ENCODE measurements around the gene MSI2. TPM values are rescaled to one million over a fixed set of nuclear protein-coding genes. Genes with fewer than 3 reads are reported as not detected.

Gene MSI2
- total RNA-seq, 2 experiments from 2014 or later: 59.6 to 61.7 TPM

DNA sequence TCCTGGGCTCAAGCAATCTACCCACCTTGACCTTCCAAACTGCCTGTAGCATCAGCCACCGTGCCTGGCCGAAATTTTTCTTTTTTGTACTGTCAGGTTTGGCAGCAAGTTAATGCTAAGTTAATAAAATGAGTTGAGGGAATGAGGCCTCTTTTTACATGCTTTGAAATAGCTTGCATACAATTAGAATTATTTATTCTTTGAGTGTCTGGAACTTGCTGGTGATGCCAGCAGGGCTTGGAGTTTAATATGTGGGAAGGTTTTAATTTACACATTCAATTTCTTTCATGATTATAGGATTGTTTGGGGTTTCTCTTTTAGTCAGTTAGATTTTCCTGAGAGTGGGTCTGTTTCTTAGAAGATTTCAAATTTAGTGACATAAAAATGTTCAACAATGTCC lies 31.2 kb upstream of the MSI2 start:
- no peak overlapping the region for H3K4me3 Mint-ChIP-seq
- no peaks in the 10 kb centered on the region for H3K36me3 Mint-ChIP-seq (ENCODE audit: low read depth)
- no peaks in the 10 kb centered on the region for H3K4me1 Mint-ChIP-seq (ENCODE audit: low read depth)
- POLR2A ChIA-PET: no interaction called here
- intact Hi-C loops (cut with micrococcal nuclease): no loop called here
- no peak for TF ChIP-seq CTCF (IDR thresholded peaks at IDR 0.05)
- H3K27ac Mint-ChIP-seq: no peak overlapping the region
- ATAC-seq (no peak), DNase-seq (no peak)
- CTCF ChIA-PET: no interaction called here
- peaks cover 12% of the 10 kb centered on the region for H3K9me3 Mint-ChIP-seq
- H3K27me3 Mint-ChIP-seq: peaks cover 8% of the 10 kb centered on the region

DNA sequence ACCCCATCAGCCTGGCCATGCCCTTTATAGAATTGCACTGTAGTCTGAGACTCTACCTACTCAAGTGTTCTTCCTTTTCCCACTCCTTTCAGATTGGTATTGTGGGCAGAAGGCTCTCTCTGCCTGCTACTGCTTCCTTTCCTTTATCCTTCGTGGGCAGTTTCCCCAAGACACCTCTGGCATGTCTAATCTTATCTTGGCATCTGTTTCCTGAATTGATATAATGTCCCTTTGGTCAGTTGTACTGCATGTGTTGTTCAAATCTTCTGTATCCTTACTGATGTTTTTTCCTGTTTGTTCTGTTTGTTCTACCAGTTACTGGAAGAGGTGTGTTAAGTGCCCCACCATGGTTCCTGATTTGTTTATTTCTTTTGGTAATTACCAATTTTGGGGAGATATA lies 29.5 kb upstream of the MSI2 start:
- no peaks in the 10 kb centered on the region for H3K4me1 Mint-ChIP-seq (ENCODE audit: low read depth)
- H3K27ac Mint-ChIP-seq: no peak overlapping the region
- no peak for TF ChIP-seq CTCF (IDR thresholded peaks at IDR 0.05)
- intact Hi-C loops (cut with micrococcal nuclease): no loop called here
- CTCF ChIA-PET: interaction anchor here (1.0 to 6.0 kb wide), 3 partner anchors 16 to 557 kb away, joined by 3 to 31 read pairs (median 11); no protein-coding TSS in a partner anchor
- peaks cover 12% of the 10 kb centered on the region for H3K27me3 Mint-ChIP-seq
- peaks cover 7% of the 10 kb centered on the region for H3K9me3 Mint-ChIP-seq
- DNase-seq: no peak
- ATAC-seq: no peak
- H3K36me3 Mint-ChIP-seq (ENCODE audit: low read depth): no peaks in the 10 kb centered on the region
- no peak overlapping the region for H3K4me3 Mint-ChIP-seq
- POLR2A ChIA-PET: no interaction called here

- CTCF ChIA-PET: interaction anchor here (0.7 to 6.0 kb wide), 3 partner anchors 14 to 555 kb away, joined by 3 to 31 read pairs (median 11); no protein-coding TSS in a partner anchor
- DNase-seq (no peak), ATAC-seq (no peak)
- H3K4me3 Mint-ChIP-seq: no peak overlapping the region
- TF ChIP-seq CTCF (IDR thresholded peaks at IDR 0.05): no peak
- H3K27ac Mint-ChIP-seq: no peak overlapping the region
- no peaks in the 10 kb centered on the region for H3K36me3 Mint-ChIP-seq (ENCODE audit: low read depth)
- intact Hi-C loops (cut with micrococcal nuclease): no loop called here
- POLR2A ChIA-PET: interaction anchor here (1.2 kb wide), 1 partner anchor 9 kb away, joined by 3 read pairs; no protein-coding TSS in a partner anchor
- H3K9me3 Mint-ChIP-seq: no peaks in the 10 kb centered on the region
- H3K4me1 Mint-ChIP-seq (ENCODE audit: low read depth): no peaks in the 10 kb centered on the region
- H3K27me3 Mint-ChIP-seq: peaks cover 18% of the 10 kb centered on the region
Observed at GRCh38 chr17:57228911-57229310, 27.4 kb upstream of the MSI2 start.

GRCh38 chr17:57234061-57234738 lies 22.1 kb upstream of the MSI2 start:
- ChIA-PET CTCF (interaction anchor here (1.4 kb wide), 1 partner anchor 9 kb away, joined by 7 read pairs; no protein-coding TSS in a partner anchor), POLR2A (no interaction called here)
- peaks cover 10% of the 10 kb centered on the region for H3K27me3 Mint-ChIP-seq
- H3K36me3 Mint-ChIP-seq (ENCODE audit: low read depth): no peaks in the 10 kb centered on the region
- intact Hi-C loops (cut with micrococcal nuclease): no loop called here
- DNase-seq (no peak), ATAC-seq (no peak)
- no peak overlapping the region for H3K4me3 Mint-ChIP-seq
- no peak for TF ChIP-seq CTCF (IDR thresholded peaks at IDR 0.05)
- H3K9me3 Mint-ChIP-seq: no peaks in the 10 kb centered on the region
- H3K4me1 Mint-ChIP-seq (ENCODE audit: low read depth): no peaks in the 10 kb centered on the region
- H3K27ac Mint-ChIP-seq: no peak overlapping the region

DNA sequence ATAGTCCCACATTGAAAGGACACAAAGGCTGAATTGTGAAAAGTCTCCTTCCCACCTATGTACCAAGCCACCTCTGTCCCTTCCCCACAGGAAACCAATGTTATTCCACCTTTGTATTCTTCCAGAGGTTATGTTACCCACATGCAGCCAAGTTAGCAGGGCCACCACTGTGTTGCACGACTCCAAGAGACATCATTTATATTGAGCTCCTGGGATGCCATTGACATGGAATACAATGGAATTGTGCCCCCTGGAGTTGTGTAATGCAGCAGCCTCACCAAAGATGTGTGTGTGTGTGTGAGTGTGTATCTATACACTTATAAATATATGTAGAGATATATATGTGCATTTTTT lies 21.6 kb upstream of the MSI2 start:
- H3K36me3 Mint-ChIP-seq (ENCODE audit: low read depth): no peaks in the 10 kb centered on the region
- no peak for DNase-seq
- CTCF ChIA-PET: interaction anchor here (1.4 kb wide), 1 partner anchor 9 kb away, joined by 7 read pairs; no protein-coding TSS in a partner anchor
- no peak for ATAC-seq
- POLR2A ChIA-PET: no interaction called here
- H3K27ac Mint-ChIP-seq: no peak overlapping the region
- intact Hi-C loops (cut with micrococcal nuclease): no loop called here
- H3K9me3 Mint-ChIP-seq: no peaks in the 10 kb centered on the region
- no peak for TF ChIP-seq CTCF (IDR thresholded peaks at IDR 0.05)
- peaks cover 10% of the 10 kb centered on the region for H3K27me3 Mint-ChIP-seq
- no peaks in the 10 kb centered on the region for H3K4me1 Mint-ChIP-seq (ENCODE audit: low read depth)
- no peak overlapping the region for H3K4me3 Mint-ChIP-seq

Measured in activated CD8-positive, alpha-beta T cell treated with anti-CD3 and anti-CD28 coated beads for 36 hours (primary cell).